Activated gamma-delta T cell (primary cell): ENCODE data around the gene RSF1.

Experiments
- DNase-seq: peaks from one replicate; lab custom pipeline; 2025; lab: John Stamatoyannopoulos, UW

The RSF1 gene

DNA sequence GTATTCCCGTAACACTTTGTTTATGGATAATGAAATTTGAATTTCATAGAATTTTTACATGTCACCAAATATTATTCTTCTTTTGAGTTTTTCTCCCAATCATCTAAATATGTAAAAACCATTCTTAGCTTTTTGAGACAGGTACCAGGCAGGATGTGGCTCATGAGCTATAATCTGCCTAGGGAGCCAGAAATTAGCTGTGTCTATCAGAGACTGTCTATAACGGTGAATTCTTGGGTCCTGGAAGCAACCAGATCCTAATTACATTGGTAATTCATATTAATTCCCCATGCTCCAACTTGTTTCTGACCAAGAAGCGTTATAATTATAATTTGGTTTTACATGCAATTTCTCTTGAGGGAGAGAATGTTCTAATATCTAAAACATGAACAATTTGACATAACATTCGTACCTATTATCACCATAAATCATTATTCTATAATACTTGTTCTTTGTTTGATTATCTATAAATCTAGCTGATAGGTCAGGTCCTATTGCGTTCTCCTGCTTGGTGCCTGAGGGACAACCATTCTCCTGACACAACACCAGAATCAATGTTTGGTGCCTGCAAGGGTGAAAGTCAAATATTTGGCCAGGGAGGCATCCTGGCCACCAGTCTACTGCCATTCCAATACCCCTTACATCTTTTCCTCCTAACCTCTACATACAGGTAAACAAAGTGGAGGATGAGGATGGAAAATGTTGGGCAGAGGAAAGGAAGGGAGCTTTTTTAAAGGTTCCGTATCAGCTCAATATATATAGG lies 69.9 kb downstream of the RSF1 start:
- no peak for DNase-seq

GRCh38 chr11:77749232-77749631 lies 71.3 kb downstream of the RSF1 start:
- no peak for DNase-seq

- no peak for DNase-seq
Observed at GRCh38 chr11:77748266-77748665, 72.3 kb downstream of the RSF1 start.

DNA sequence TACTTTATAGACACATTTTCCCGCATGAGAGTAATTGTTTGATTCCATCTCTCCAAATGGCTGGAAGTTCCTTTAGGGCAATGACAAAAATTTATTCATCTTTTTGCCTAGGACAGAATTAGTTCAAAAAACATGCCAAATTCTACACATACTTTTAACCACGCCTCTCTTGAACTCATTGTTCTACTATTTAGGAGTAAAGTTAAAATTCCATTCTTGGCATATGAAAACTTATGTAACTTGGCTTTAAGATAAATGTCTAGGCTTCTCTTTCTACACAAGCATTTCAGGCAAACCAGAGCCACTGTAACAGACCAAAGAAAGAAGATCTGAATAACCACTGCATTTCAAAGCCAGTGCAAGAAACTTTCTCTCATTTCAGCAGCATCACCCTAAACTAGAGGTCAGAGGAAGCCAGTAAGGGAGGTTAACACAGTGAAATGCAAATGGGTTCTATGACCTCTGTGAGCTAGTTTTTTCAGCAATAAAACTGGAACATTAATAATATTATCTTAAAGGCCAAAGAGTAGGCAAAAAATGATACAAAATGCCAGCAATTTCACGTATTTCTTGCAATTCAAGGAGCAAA lies 73.0 kb downstream of the RSF1 start:
- no peak for DNase-seq

DNA sequence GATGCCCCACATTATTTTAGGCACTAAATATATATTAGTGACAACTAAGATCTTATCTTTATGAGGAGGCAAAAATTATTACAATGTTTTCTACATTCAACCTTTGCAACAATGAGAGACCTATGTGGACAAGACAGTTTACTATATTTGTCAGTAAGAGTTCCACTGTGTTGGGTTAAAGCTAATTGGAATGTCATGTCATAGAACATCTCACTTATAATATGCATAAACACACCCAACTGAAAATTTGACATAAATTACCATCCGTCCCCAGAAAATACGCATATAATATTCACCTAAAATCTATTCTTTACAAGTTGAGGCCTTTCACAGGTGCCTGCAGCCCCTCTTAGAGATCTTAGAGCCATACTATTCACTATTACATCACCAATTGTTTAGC lies 84.0 kb downstream of the RSF1 start:
- DNase-seq = no peak

DNA sequence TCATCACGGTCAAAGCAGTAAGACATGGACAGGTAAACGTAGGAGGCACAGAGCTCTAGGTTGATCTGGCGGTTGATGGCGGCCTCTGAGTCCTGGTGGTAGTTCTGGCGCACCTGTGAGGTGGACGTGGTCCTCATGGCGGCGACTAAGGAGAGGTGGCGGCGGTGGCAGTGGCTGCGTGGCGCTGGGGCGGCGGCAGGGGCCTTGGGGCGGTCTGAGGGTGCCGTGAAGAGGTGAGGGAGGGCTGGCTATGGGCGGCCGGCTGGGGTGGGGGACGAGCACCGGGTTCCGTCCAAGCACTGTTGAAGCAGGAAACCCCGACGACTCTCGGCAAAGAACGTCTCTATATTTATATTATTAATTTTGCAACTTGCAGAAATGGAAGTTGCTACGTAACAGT lies 85.6 kb downstream of the RSF1 start:
- DNase-seq = no peak

DNA sequence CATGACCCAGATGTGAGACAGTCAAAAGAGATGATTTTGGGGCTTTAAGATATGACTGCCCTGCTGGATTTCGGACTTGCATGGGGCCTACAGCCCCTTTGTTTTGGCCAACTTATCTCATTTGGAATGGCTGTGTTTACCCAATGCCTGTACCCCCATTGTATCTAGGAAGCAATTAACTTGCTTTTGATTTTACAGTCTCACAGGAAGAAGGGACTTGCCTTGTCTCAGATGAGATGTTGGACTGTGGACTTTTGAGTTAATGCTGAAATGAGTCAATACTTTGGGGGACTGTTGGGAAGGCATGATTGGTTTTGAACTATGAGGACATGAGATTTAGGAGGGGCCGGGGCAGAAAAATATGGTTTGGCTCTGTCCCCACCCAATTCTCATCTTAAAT lies 88.4 kb downstream of the RSF1 start:
- no peak for DNase-seq

- DNase-seq = no peak
Observed at GRCh38 chr11:77730789-77731188, 89.7 kb downstream of the RSF1 start.

GRCh38 chr11:77729063-77729462 lies 91.5 kb downstream of the RSF1 start:
- no peak for DNase-seq

DNA sequence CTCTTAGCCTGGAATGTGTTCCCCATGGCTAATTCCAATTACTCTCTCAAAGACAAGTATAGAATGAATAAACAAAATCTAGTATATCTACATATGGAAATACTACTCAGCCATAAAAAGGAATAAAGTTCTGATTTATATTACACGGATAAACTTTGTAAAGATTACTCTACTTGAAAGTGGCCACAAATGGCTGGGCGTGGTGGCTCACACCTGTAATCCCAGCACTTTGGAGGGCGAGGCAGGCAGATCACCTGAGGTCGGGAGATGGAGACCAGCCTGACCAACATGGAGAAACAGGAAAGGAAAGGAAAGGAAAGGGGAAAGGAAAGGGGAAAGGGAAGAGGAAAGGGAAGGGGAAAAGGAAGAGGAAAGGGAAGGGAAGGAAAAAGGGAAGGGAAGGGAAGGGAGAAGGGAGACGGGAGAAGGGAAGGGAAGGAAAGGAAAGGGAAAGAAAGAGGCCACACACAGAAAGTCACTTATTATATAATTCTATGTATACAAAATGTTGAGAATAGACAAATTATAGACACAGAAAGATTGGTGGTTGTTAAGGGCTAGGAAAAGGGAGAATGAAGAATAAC lies 92.2 kb downstream of the RSF1 start:
- no peak for DNase-seq

DNA sequence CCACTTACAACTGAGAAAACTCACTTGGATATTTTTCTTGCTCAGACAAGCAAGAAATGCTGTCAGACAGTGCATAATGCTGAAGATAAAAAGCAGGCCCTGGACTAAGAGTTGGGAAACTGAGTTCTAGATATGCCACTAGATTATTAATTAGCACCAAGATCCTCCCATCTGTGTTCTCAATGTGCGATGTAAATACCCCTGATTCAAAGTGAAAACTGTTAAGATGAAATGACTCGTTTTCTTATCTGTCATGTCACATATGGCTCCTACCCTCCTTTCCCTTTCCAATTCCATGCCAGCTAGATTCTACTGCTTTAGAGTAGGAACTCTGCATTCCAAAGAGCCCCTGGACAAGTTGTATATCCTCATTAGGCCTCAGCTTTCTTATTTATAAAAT lies 94.0 kb downstream of the RSF1 start:
- DNase-seq = no peak

DNA sequence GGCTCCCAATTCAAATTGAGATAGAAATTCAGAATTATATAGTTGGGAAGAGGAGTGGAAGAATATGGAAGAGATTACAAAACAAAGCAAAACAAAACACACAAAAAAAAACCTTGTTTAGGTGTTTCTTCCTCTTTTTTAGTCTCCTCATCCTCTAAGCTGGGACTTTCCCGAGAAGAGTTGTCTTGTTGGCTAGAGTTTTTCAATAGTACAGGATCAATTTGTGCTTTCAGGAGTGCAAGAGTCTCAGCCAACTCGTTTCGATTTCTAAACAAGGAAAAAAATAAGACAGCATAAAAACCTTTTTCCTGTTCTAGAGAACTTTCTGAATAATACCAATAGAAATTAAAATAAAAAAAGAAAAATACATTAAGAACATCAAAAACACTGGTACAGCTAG lies 95.1 kb downstream of the RSF1 start:
- no peak for DNase-seq

DNA sequence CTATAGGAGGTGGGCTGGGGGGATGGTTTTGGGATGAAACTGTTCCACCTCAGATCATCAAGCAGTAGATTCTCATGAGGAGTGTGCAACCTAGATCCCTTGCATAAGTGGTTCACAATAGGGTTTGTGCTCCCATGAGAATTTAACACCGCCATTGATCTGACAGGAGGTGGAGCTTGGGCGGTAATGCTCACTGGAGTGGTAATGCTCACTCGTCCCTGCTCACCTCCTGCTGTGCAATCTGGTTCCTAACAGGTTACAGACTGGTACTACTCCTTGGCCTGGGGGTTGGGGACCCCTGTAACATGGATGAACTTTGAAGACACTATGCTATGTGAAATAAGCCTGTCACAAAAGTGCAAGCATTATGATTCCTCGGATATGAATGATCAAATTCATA lies 95.9 kb downstream of the RSF1 start:
- DNase-seq = no peak

GRCh38 chr11:77723024-77723423 lies 97.5 kb downstream of the RSF1 start:
- no peak for DNase-seq

DNA sequence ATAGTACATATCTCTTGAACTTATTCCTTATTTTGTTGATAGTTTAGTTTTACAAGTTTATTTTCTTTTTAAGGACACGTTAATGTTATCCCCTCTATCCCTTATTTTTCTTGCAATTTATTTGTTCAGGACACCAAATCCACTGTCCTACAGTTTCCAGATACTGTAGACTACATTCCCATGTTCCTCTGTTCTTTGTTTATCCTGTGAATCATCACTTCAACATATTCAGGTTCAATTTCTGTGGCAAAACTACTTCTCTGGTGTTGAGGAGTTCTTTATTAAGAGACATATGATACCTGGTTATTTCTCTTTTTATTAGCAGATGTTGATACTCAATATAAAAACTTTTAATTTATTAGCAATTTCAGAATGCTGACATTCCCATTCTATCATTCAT lies 110.2 kb downstream of the RSF1 start:
- no peak for DNase-seq

- DNase-seq = no peak
Observed at GRCh38 chr11:77705876-77706579, 114.5 kb downstream of the RSF1 start.

DNA sequence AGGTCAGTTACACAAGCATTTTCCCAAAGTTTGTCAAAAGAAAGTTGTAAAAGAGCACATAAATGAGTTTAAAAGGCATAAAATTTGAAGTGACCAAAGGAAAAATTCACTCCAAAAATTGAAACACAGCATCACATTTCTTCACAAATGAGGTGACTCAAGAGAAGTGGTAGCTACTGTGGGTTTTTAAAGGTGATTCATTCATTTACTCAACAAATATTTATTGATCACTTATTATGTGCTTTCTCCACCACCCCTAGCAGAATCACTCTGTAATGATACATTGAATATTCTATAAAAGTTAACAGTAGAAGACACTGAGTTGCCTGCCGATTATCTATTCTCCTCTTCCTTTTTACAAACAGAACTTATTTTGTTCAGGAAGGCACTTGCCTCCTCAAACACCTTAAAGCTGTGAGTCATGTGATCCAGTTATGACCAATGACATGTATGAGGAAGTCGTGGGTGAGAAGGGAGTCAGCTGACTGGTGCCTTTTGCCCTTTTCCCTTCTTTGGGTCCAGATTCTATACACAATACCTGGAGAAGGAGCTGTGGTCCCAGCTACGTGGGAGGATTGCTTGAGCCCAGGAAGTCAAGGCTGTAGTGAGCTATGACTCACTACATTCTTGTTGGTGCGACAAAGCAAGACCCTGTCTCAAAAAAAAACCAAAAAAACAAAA lies 115.2 kb downstream of the RSF1 start:
- no peak for DNase-seq

DNA sequence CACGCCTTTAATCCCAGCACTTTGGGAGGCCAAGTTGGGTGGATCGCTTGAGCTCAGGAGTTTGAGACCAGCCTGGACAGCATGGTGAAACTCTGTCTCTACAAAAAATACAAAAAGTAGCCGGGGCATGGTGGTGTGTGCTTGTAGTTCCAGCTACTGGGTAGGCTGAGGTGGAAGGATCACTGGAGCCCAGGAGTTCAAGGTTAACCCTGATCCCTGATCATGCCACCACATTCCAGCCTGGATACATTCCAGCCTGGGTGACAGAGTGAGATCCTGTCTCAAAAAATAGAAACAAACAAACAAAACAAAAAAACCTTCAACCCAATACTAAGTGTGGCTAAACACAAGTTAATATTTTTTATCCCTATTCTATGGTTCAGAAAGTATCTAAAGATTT lies 116.5 kb downstream of the RSF1 start:
- DNase-seq = no peak

DNA sequence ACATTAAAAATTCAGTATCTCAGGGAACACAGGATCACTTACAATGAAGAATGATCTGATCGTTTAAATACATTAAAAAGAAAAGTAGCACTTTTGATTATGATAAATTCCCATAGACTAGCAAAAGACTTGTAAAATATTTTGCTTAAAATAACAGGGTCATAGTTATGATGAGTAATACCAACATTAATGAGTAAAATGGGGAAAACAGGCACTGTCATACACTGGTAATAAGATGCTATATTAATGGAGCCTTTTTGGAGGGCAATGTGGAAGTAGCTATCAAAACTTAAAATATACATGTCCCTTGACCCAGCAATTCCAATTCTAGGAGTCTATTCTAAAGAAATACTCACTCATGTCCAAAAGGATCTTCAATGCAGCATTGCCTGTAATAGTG lies 121.1 kb downstream of the RSF1 start:
- no peak for DNase-seq

- no peak for DNase-seq
Observed at GRCh38 chr11:77698896-77699295, 121.6 kb downstream of the RSF1 start.

DNA sequence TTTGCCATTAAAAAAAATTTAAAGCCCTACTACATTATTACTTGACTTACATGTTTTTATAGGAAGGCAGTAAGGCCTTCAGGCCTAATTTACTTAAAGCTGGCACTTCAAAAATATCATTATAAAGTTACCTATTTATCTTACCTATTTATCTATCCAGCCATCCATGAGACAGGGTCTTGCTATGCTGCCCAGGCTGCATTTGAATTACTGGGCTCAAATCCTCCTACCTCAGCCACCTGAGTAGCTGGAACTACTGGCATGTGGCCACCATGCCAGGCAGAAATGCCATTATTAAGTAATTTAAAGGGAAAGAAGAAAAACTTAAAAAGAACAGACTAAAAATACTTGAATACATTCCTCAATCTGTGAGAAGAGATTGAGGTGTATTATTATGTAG lies 122.7 kb downstream of the RSF1 start:
- no peak for DNase-seq

DNA sequence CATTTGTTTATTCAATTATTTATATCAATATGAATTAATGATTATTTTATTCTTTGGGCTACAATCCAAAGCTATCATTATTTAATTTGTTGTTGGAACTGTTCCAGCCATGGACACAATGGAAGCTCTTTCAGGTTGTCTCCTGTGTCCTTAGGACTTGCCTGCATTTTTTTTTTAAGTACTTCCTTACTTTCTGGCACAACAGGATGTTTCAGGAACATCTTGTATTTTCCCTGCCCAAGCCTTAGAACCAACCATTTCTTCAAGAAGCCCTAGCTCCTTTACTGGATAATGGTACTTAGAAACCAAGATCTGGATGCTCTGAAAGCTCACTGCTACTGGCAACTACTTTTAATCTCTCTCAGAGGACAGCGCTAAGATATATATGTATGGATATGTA lies 125.1 kb downstream of the RSF1 start:
- DNase-seq = no peak
